Peyer's patch (tissue), 4 donors: ENCODE results near the gene GALNT17. TPM values are rescaled to one million over a fixed set of nuclear protein-coding genes. Genes with fewer than 3 reads are reported as not detected.
A peak's percentile ranks its signal among the peaks of the same experiment; 100 is the strongest.

Experiments used
- DNase-seq, 3 donors: peaks; one replicate each; pipeline ENCODE4 v3.0.0-alpha.2; 2017 to 2019
- H3K27ac ChIP-seq, 4 donors: fragments of 200-600 bp; sonication (generic); one replicate each; pipeline ENCODE4 v1.5.1; 2016 to 2019
- H3K27me3 ChIP-seq, 2 donors: fragments of 200-600 bp; sonication (generic); one replicate each; pipeline ENCODE4 v1.5.1; 2019
- H3K36me3 ChIP-seq, 3 donors: fragments of 200-600 bp; sonication (generic); one replicate each; pipeline ENCODE4 v1.5.1; 2016 to 2019
- H3K4me1 ChIP-seq, 4 donors: fragments of 200-600 bp; sonication (generic); one replicate each; pipeline ENCODE4 v1.5.1; 2016 to 2019
- H3K4me3 ChIP-seq, 4 donors: fragments of 200-600 bp; sonication (generic); 1 replicate in 3 of 4; 2 replicates in 1 of 4; pipeline ENCODE4 v1.5.1; 2016 to 2019; ENCODE audit warnings: mild to moderate bottlenecking in 1 of 4
- H3K9me3 ChIP-seq, 4 donors: fragments of 200-600 bp; sonication (generic); one replicate each; pipeline ENCODE4 v1.5.1; 2016 to 2019; ENCODE audit warnings: mild to moderate bottlenecking in 1 of 4
- POLR2A ChIP-seq, 2 donors: fragments of 450-650 bp; IDR thresholded peaks; one replicate each; pipeline ENCODE4 v1.5.1; 2017; ENCODE audit warnings: antibody characterized with exemption in 2 of 2, mild to moderate bottlenecking in 2 of 2, moderate library complexity in 2 of 2
- total RNA-seq, 4 donors: library from RNA; depleted of rRNA; stranded (reverse); fragments of >200 nt; gene quantifications; one replicate each; pipeline ENCODE4 v1.1.0, GENCODE V29; 2016
- TF ChIP-seq, protein P1 (sequence below), 6 experiments: fragments of 450-650 bp in 4 of 6; fragments of 200-600 bp in 2 of 6; sonication (generic) in 1 of 6; IDR thresholded peaks; one replicate each; pipeline ENCODE4 v1.5.1; 2017 to 2019; ENCODE audit warnings: antibody characterized with exemption in 6 of 6, mild to moderate bottlenecking in 3 of 6, moderate library complexity in 1 of 6

GALNT17 gene
- total RNA-seq, 4 donors from 2014 or later = 0.88 to 17.3 (median 2.3) TPM

- no peaks in the 10 kb centered on the region for H3K36me3 ChIP-seq
- H3K27me3 ChIP-seq = no peaks in the 10 kb centered on the region
- no peak for TF ChIP-seq POLR2A (IDR thresholded peaks at IDR 0.05)
- TF ChIP-seq, protein P1, sequence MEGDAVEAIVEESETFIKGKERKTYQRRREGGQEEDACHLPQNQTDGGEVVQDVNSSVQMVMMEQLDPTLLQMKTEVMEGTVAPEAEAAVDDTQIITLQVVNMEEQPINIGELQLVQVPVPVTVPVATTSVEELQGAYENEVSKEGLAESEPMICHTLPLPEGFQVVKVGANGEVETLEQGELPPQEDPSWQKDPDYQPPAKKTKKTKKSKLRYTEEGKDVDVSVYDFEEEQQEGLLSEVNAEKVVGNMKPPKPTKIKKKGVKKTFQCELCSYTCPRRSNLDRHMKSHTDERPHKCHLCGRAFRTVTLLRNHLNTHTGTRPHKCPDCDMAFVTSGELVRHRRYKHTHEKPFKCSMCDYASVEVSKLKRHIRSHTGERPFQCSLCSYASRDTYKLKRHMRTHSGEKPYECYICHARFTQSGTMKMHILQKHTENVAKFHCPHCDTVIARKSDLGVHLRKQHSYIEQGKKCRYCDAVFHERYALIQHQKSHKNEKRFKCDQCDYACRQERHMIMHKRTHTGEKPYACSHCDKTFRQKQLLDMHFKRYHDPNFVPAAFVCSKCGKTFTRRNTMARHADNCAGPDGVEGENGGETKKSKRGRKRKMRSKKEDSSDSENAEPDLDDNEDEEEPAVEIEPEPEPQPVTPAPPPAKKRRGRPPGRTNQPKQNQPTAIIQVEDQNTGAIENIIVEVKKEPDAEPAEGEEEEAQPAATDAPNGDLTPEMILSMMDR (IDR thresholded peaks at IDR 0.05) = no peak
- DNase-seq = no peak
- no peaks in the 10 kb centered on the region for H3K4me1 ChIP-seq
- H3K4me3 ChIP-seq = no peak overlapping the region
- peaks cover 0 to 2% (median 0%) of the 10 kb centered on the region in 4 donors for H3K9me3 ChIP-seq
- no peak overlapping the region for H3K27ac ChIP-seq
These were observed 135.0 kb downstream of the GALNT17 start for GRCh38 chr7:71266912-71267311.

DNA sequence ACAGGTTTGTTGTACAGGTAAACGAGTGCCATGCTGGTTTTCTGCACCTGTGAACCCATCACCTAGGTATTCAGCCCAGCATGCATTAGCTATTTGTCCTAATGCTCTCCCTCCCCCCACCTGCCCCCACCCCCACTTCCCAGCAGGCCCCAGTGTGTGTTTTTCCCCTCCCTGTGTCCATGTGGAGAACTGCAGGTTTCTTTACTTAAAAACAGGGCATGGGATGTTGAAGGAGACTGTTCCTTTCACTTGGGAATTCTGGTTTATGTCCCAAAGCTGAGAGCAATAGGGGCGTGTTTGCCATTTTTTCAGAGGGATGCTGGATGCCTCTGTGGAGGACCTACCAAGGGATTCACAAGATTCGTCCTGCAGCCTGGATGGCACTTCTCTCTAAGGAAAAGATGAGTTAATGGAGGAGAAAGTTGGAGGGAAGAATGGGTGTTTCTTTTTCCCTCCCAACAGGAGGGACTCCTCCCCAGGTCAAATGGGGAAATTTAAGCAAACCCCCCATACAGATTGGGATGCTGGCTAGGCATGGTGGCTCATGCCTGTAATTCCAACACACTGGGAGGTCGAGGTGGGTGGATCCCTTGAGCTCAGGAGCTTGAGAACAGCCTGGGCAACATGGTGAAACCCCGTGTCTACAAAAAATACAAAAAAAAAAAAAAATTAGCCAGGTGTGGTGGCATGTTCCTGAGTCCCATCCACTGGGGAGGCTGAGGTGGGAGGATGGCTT, 136.0 kb downstream of the GALNT17 start:
- Histone ChIP-seq H3K27me3 (no peaks in the 10 kb centered on the region), H3K9me3 (peaks cover 0 to 2% (median 0%) of the 10 kb centered on the region in 4 donors), H3K4me3 (no peak overlapping the region), H3K4me1 (no peaks in the 10 kb centered on the region), H3K27ac (no peak overlapping the region), H3K36me3 (no peaks in the 10 kb centered on the region)
- TF ChIP-seq POLR2A (IDR thresholded peaks at IDR 0.05) = no peak
- TF ChIP-seq, protein P1 (IDR thresholded peaks at IDR 0.05) = no peak
- no peak for DNase-seq

- H3K27ac ChIP-seq = no peak overlapping the region
- H3K9me3 ChIP-seq = peaks cover 0 to 2% (median 0%) of the 10 kb centered on the region in 4 donors
- DNase-seq = no peak
- H3K27me3 ChIP-seq = no peaks in the 10 kb centered on the region
- H3K4me1 ChIP-seq = no peaks in the 10 kb centered on the region
- H3K4me3 ChIP-seq = no peak overlapping the region
- no peak for TF ChIP-seq POLR2A (IDR thresholded peaks at IDR 0.05)
- TF ChIP-seq, protein P1 (IDR thresholded peaks at IDR 0.05) = no peak
- no peaks in the 10 kb centered on the region for H3K36me3 ChIP-seq
These were observed 138.6 kb downstream of the GALNT17 start for GRCh38 chr7:71270558-71270957.

DNA sequence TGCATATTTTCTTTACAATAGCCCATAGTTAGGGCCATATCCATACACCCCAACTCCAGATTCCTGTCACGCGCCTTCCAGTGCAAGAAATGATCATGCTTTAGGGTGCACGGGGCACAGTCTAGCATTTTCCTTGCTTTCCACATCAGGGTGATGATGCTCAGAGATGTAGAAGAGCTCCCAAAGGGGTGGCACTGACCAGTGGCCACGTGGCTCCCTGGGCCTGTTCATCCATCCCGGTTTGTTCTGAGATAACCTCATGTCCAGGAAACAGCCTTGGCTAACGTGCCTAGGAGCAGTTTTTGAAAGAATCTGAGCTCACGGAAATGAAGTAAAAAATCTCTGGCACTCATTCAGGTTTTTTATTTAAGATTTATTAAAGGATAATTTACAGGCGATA, 139.3 kb downstream of the GALNT17 start:
- Histone ChIP-seq H3K4me1 (no peaks in the 10 kb centered on the region), H3K9me3 (no peaks in the 10 kb centered on the region), H3K4me3 (no peak overlapping the region), H3K36me3 (no peaks in the 10 kb centered on the region), H3K27ac (no peak overlapping the region), H3K27me3 (no peaks in the 10 kb centered on the region)
- TF ChIP-seq, protein P1 (IDR thresholded peaks at IDR 0.05) = no peak
- TF ChIP-seq POLR2A (IDR thresholded peaks at IDR 0.05) = no peak
- DNase-seq = no peak

GRCh38 chr7:71272509-71273490, 140.9 kb downstream of the GALNT17 start:
- H3K27ac ChIP-seq = peak overlapping the region in 1 of 4 donors; percentile 2
- H3K4me1 ChIP-seq = no peaks in the 10 kb centered on the region
- no peaks in the 10 kb centered on the region for H3K36me3 ChIP-seq

More at GRCh38 chr7:71272509-71273490, 140.9 kb downstream of the GALNT17 start:
- no peak for TF ChIP-seq POLR2A (IDR thresholded peaks at IDR 0.05)
- TF ChIP-seq, protein P1 (IDR thresholded peaks at IDR 0.05) = no peak
- Histone ChIP-seq H3K4me3 (no peak overlapping the region), H3K9me3 (no peaks in the 10 kb centered on the region), H3K27me3 (no peaks in the 10 kb centered on the region)
- no peak for DNase-seq
